NCI-H526 treated with DMSO at 0.1 percent for 48 hours (cell line): ENCODE results near the gene CHRM1.

ENCODE experiments used
- DNase-seq: peaks from one replicate; lab custom pipeline; 2025; lab: John Stamatoyannopoulos, UW

Gene CHRM1

GRCh38 chr11:62905296-62905695 is 15.9 kb downstream of the CHRM1 start:
- no peak for DNase-seq

- no peak for DNase-seq
These were observed 18.2 kb downstream of the CHRM1 start for GRCh38 chr11:62902932-62903331.

GRCh38 chr11:62898027-62898426 is 23.1 kb downstream of the CHRM1 start:
- DNase-seq: no peak

- no peak for DNase-seq
These were observed 23.9 kb downstream of the CHRM1 start for GRCh38 chr11:62897311-62897710.

GRCh38 chr11:62896049-62896448 is 25.1 kb downstream of the CHRM1 start:
- no peak for DNase-seq

GRCh38 chr11:62895501-62895900 is 25.7 kb downstream of the CHRM1 start:
- no peak for DNase-seq

GRCh38 chr11:62892077-62892922 is 28.9 kb downstream of the CHRM1 start:
- DNase-seq: no peak

- no peak for DNase-seq
These were observed 31.4 kb downstream of the CHRM1 start for GRCh38 chr11:62889484-62890437.

- no peak for DNase-seq
These were observed 32.1 kb downstream of the CHRM1 start for GRCh38 chr11:62889126-62889483.

GRCh38 chr11:62888406-62888805 is 32.8 kb downstream of the CHRM1 start:
- no peak for DNase-seq

GRCh38 chr11:62885137-62885750 is 35.9 kb downstream of the CHRM1 start:
- DNase-seq: no peak

- no peak for DNase-seq
These were observed 37.5 kb downstream of the CHRM1 start for GRCh38 chr11:62883673-62884072.

GRCh38 chr11:62882788-62883501 is 38.2 kb downstream of the CHRM1 start:
- no peak for DNase-seq

GRCh38 chr11:62882431-62882749 is 38.8 kb downstream of the CHRM1 start:
- DNase-seq: no peak

- peak; percentile 82 for DNase-seq
These were observed 39.4 kb downstream of the CHRM1 start for GRCh38 chr11:62881579-62882430.

- peak; percentile 82 for DNase-seq
These were observed 40.2 kb downstream of the CHRM1 start, which contains the start of gene SLC3A2 for GRCh38 chr11:62880803-62881578. TSS of gene SLC3A2 (plus strand) at chr11:62880896. CDS start at chr11:62881024, 128 bp downstream.

- no peak for DNase-seq
These were observed 40.8 kb downstream of the CHRM1 start for GRCh38 chr11:62880231-62880802.

- DNase-seq: no peak
These were observed 41.8 kb downstream of the CHRM1 start for GRCh38 chr11:62879235-62879978.

- no peak for DNase-seq
These were observed 44.5 kb downstream of the CHRM1 start for GRCh38 chr11:62876712-62877111.
